Mesodermal cell (in vitro differentiated cells): ENCODE results near the gene RASSF6.

Experiments
- H3K27ac ChIP-seq: 2 replicates; pipeline ENCODE4 v1.7.0; 2013; ENCODE audit warnings: mild to moderate bottlenecking, low read depth, low read length, moderate library complexity; ENCODE audit not compliant: severe bottlenecking
- H3K36me3 ChIP-seq: 2 replicates; pipeline ENCODE4 v1.7.1; 2013; ENCODE audit warnings: mild to moderate bottlenecking, low read length, moderate library complexity; ENCODE audit not compliant: control insufficient read depth, insufficient read depth
- H3K4me1 ChIP-seq: one replicate; pipeline ENCODE4 v1.7.1; 2013; ENCODE audit warnings: mild to moderate bottlenecking, low read length; ENCODE audit not compliant: insufficient read depth, control insufficient read depth, poor library complexity, severe bottlenecking
- H3K4me3 ChIP-seq: 2 replicates; pipeline ENCODE4 v1.7.0; 2013; ENCODE audit warnings: low read length, control low read depth, mild to moderate bottlenecking; ENCODE audit not compliant: insufficient read depth, poor library complexity, severe bottlenecking; ENCODE audit errors: extremely low read depth
- H3K9me3 ChIP-seq: 2 replicates; pipeline ENCODE4 v1.7.1; 2013; ENCODE audit warnings: mild to moderate bottlenecking, low read length, moderate library complexity; ENCODE audit not compliant: control insufficient read depth
- WGBS, 2 experiments: methylation state at CpG; one replicate each; pipeline ENCODE4 v1.1.5; 2013; ENCODE audit warnings: missing lambda C conversion rate in 2 of 2; ENCODE audit not compliant: insufficient coverage in 2 of 2; 5-methylcytosine and 5-hydroxymethylcytosine counted together

Gene RASSF6

GRCh38 chr4:73596001-73596400, 24.2 kb downstream of the RASSF6 start:
- no peaks in the 10 kb centered on the region for H3K9me3 ChIP-seq
- H3K36me3 ChIP-seq, result no peaks in the 10 kb centered on the region
- no peak overlapping the region for H3K4me3 ChIP-seq
- 67% methylated on average over 2 of the region's 4 CpGs; no CpG with 5 or more reads in 1 of the 2 experiments for WGBS, 2 experiments
- no peaks in the 10 kb centered on the region for H3K4me1 ChIP-seq
- H3K27ac ChIP-seq, result no peak overlapping the region

GRCh38 chr4:73593631-73594241, 26.5 kb downstream of the RASSF6 start:
- H3K4me3 ChIP-seq, result no peak overlapping the region
- H3K27ac ChIP-seq, result no peak overlapping the region
- H3K36me3 ChIP-seq, result no peaks in the 10 kb centered on the region
- no peaks in the 10 kb centered on the region for H3K4me1 ChIP-seq
- WGBS, 2 experiments, result no CpG with 5 or more reads among the region's 6 CpGs
- H3K9me3 ChIP-seq, result no peaks in the 10 kb centered on the region

- Histone ChIP-seq H3K4me3 (no peak overlapping the region), H3K27ac (no peak overlapping the region), H3K4me1 (no peaks in the 10 kb centered on the region), H3K36me3 (no peaks in the 10 kb centered on the region), H3K9me3 (no peaks in the 10 kb centered on the region)
- 66 to 82% methylated on average over 2 of the region's 5 CpGs for WGBS, 2 experiments
Measured at GRCh38 chr4:73589887-73590801, 30.1 kb downstream of the RASSF6 start.

- Histone ChIP-seq H3K36me3 (no peaks in the 10 kb centered on the region), H3K4me1 (no peaks in the 10 kb centered on the region), H3K4me3 (no peak overlapping the region), H3K9me3 (no peaks in the 10 kb centered on the region), H3K27ac (no peak overlapping the region)
- 60 to 68% methylated on average over 3 of the region's 4 CpGs for WGBS, 2 experiments
Measured at GRCh38 chr4:73589261-73589847, 30.9 kb downstream of the RASSF6 start.

- Histone ChIP-seq H3K9me3 (no peaks in the 10 kb centered on the region), H3K27ac (no peak overlapping the region), H3K36me3 (no peaks in the 10 kb centered on the region), H3K4me1 (no peaks in the 10 kb centered on the region), H3K4me3 (no peak overlapping the region)
- no CpG with 5 or more reads among the region's 1 CpG for WGBS, 2 experiments
Measured at GRCh38 chr4:73588613-73589012, 31.6 kb downstream of the RASSF6 start.

- H3K9me3 ChIP-seq, result no peaks in the 10 kb centered on the region
- no peaks in the 10 kb centered on the region for H3K36me3 ChIP-seq
- H3K4me1 ChIP-seq, result no peaks in the 10 kb centered on the region
- WGBS, 2 experiments, result 70 to 72% methylated on average over 2 of the region's 3 CpGs
- H3K27ac ChIP-seq, result no peak overlapping the region
- H3K4me3 ChIP-seq, result no peak overlapping the region
Measured at GRCh38 chr4:73586666-73587065, 33.6 kb downstream of the RASSF6 start.

- no peak overlapping the region for H3K27ac ChIP-seq
- no CpG with 5 or more reads among the region's 1 CpG for WGBS, 2 experiments
- no peaks in the 10 kb centered on the region for H3K36me3 ChIP-seq
- H3K4me1 ChIP-seq, result no peaks in the 10 kb centered on the region
- no peaks in the 10 kb centered on the region for H3K9me3 ChIP-seq
- H3K4me3 ChIP-seq, result no peak overlapping the region
Measured at GRCh38 chr4:73586040-73586439, 34.2 kb downstream of the RASSF6 start.

GRCh38 chr4:73585345-73585744, 34.9 kb downstream of the RASSF6 start:
- Histone ChIP-seq H3K9me3 (no peaks in the 10 kb centered on the region), H3K4me1 (no peaks in the 10 kb centered on the region), H3K36me3 (no peaks in the 10 kb centered on the region), H3K27ac (no peak overlapping the region), H3K4me3 (no peak overlapping the region)

- Histone ChIP-seq H3K9me3 (no peaks in the 10 kb centered on the region), H3K27ac (no peak overlapping the region), H3K36me3 (no peaks in the 10 kb centered on the region), H3K4me3 (no peak overlapping the region), H3K4me1 (no peaks in the 10 kb centered on the region)
- WGBS, 2 experiments, result 57 to 70% methylated on average over 1 to 2 of the region's 2 CpGs
Measured at GRCh38 chr4:73583666-73584065, 36.6 kb downstream of the RASSF6 start.

GRCh38 chr4:73577371-73577770, 42.9 kb downstream of the RASSF6 start:
- H3K4me1 ChIP-seq, result no peaks in the 10 kb centered on the region

GRCh38 chr4:73576381-73576780, 43.9 kb downstream of the RASSF6 start:
- H3K27ac ChIP-seq, result no peak overlapping the region
- no peaks in the 10 kb centered on the region for H3K9me3 ChIP-seq
- H3K4me1 ChIP-seq, result no peaks in the 10 kb centered on the region
- H3K36me3 ChIP-seq, result no peaks in the 10 kb centered on the region
- H3K4me3 ChIP-seq, result no peak overlapping the region
- 67 to 100% methylated on average over 1 of the region's 3 CpGs for WGBS, 2 experiments

More at GRCh38 chr4:73577371-73577770, 42.9 kb downstream of the RASSF6 start:
- Histone ChIP-seq H3K9me3 (no peaks in the 10 kb centered on the region), H3K27ac (no peak overlapping the region), H3K36me3 (no peaks in the 10 kb centered on the region), H3K4me3 (no peak overlapping the region)
